RWPE1 (cell line): Measurements from ENCODE around the gene PCDHA2.
"Not testable (repeated sequence)": the region's sequence is repeated elsewhere in the genome, so short reads cannot be mapped to it uniquely, and the experiment has no call there.

Experiments used
- CTCF ChIA-PET: fragments of 350-600 bp; sonication (Branson Sonifier 250); formaldehyde crosslinking; extraction: SDS; loops from one replicate; lab custom pipeline; 2021; lab: Yijun Ruan, JAX
- POLR2A ChIA-PET: fragments of 400-600 bp; formaldehyde crosslinking; extraction: SDS; loops from one replicate; lab custom pipeline; 2020; ENCODE audit warnings: antibody characterized with exemption; ENCODE audit not compliant: low non-redundant PET; lab: Yijun Ruan, JAX
- DNase-seq: peaks from one replicate; pipeline ENCODE4 v3.0.0; 2012; ENCODE audit warnings: low spot score
- H3K27ac ChIP-seq: fragments of 450-650 bp; 2 replicates; pipeline ENCODE4 v1.5.1; 2017
- CTCF ChIP-seq: fragments of 450-650 bp; conservative IDR thresholded peaks from 2 replicates; pipeline ENCODE4 v1.5.1; 2017; ENCODE audit warnings: low read depth, mild to moderate bottlenecking

PCDHA2 gene

GRCh38 chr5:140822281-140822629, 27.6 kb downstream of the PCDHA2 start:
- CTCF ChIA-PET, result interaction anchor here (0.5 to 1.1 kb wide), 3 partner anchors 8 to 153 kb away, joined by 3 to 7 read pairs (median 3); no protein-coding TSS in a partner anchor
- TF ChIP-seq CTCF, result peak; percentile 28; the same call in 1 of the 2 replicates
- POLR2A ChIA-PET, result no interaction called here
- H3K27ac ChIP-seq, result no peak overlapping the region
- DNase-seq, result no peak

GRCh38 chr5:140822969-140823368, 28.3 kb downstream of the PCDHA2 start:
- H3K27ac ChIP-seq, DNase-seq, POLR2A ChIA-PET, CTCF ChIA-PET: not testable (repeated sequence)

GRCh38 chr5:140823475-140823874, 28.8 kb downstream of the PCDHA2 start:
- ChIA-PET POLR2A (no interaction called here), CTCF (interaction anchor here (0.6 kb wide), 1 partner anchor 60 kb away, joined by 4 read pairs; no protein-coding TSS in a partner anchor)
- H3K27ac ChIP-seq, result no peak overlapping the region
- no peak for DNase-seq
- no peak for TF ChIP-seq CTCF

GRCh38 chr5:140827704-140828361, 33.2 kb downstream of the PCDHA2 start, which contains the start of gene PCDHA6:
Gene PCDHA6, plus strand, starts transcription at chr5:140827960. Its CDS starts 132 bp downstream, at chr5:140828092.
- no peak for DNase-seq
- ChIA-PET CTCF (interaction anchor here (0.6 to 1.1 kb wide), 3 partner anchors 14 to 390 kb away, joined by 3 to 5 read pairs (median 4); no protein-coding TSS in a partner anchor), POLR2A (no interaction called here)
- TF ChIP-seq CTCF, result no peak
- no peak within 1 kb of the TSS for H3K27ac ChIP-seq

- POLR2A ChIA-PET, result no interaction called here
- no peak for TF ChIP-seq CTCF
- CTCF ChIA-PET, result interaction anchor here (0.6 to 1.1 kb wide), 3 partner anchors 13 to 389 kb away, joined by 3 to 5 read pairs (median 4); no protein-coding TSS in a partner anchor
- H3K27ac ChIP-seq, result no peak overlapping the region
- DNase-seq, result no peak
Measured at GRCh38 chr5:140828362-140828737, 33.7 kb downstream of the PCDHA2 start.

GRCh38 chr5:140829511-140830501, 35.2 kb downstream of the PCDHA2 start:
- CTCF ChIA-PET, result interaction anchor here (0.6 kb wide), 1 partner anchor 10 kb away, joined by 3 read pairs; no protein-coding TSS in a partner anchor
- DNase-seq, POLR2A ChIA-PET, H3K27ac ChIP-seq: not testable (repeated sequence)

- no peak within 1 kb of the TSS for H3K27ac ChIP-seq
- no peak for DNase-seq
- peak; percentile 27 for TF ChIP-seq CTCF
- POLR2A ChIA-PET, result no interaction called here
- CTCF ChIA-PET, result no interaction called here
Measured at GRCh38 chr5:140833993-140834392, 39.3 kb downstream of the PCDHA2 start, which contains the start of gene PCDHA7. Gene PCDHA7, plus strand, starts transcription at chr5:140834269. Its CDS starts 115 bp downstream, at chr5:140834384.

- DNase-seq, POLR2A ChIA-PET, H3K27ac ChIP-seq, CTCF ChIA-PET: not testable (repeated sequence)
Measured at GRCh38 chr5:140834439-140835008, 39.9 kb downstream of the PCDHA2 start.
